Caco-2 (cell line): ENCODE data around the gene NECAB2. TPM values are rescaled to one million over a fixed set of nuclear protein-coding genes. Genes with fewer than 3 reads are reported as not detected.

Experiments used
- BruUV-seq: library from RNA; stranded (reverse); fragments of 400-500 nt; replicated peaks from 2 replicates; lab custom pipeline; 2021; lab: Mats Ljungman, UMichigan
- CTCF ChIA-PET: fragments of 300-600 bp; sonication (Branson Sonifier 250); formaldehyde crosslinking; loops from one replicate; lab custom pipeline; 2022; ENCODE audit warnings: antibody characterized with exemption; lab: Charles Lee
- POLR2A ChIA-PET: fragments of 300-600 bp; sonication (Branson Sonifier 250); formaldehyde crosslinking; loops from one replicate; lab custom pipeline; 2022; ENCODE audit warnings: antibody characterized with exemption; lab: Charles Lee
- DNase-seq, 2 experiments: peaks; one replicate each; pipeline versions ENCODE4 v3.0.0 to v3.0.0-alpha.2; 2020 to 2022
- H3K27me3 ChIP-seq: replicated peaks from 2 replicates; pipeline ENCODE4 v1.6.0; 2011; ENCODE audit warnings: low read length; ENCODE audit not compliant: control insufficient read depth, insufficient read depth
- H3K36me3 ChIP-seq: 2 replicates; pipeline ENCODE4 v1.5.1; 2011; ENCODE audit warnings: low read length; ENCODE audit not compliant: control insufficient read depth, insufficient read depth
- H3K4me1 ChIP-seq: fragments of 250-450 bp; sonication (Bioruptor Pico); 2 replicates; pipeline ENCODE4 v1.5.1; 2020; ENCODE audit warnings: mild to moderate bottlenecking
- H3K4me3 ChIP-seq: 2 replicates; pipeline ENCODE4 v1.5.1; 2011; ENCODE audit warnings: low read depth, mild to moderate bottlenecking, control low read depth, low read length
- H3K9me3 ChIP-seq: fragments of 250-450 bp; sonication (Bioruptor Pico); 2 replicates; pipeline ENCODE4 v1.5.1; 2020; ENCODE audit warnings: mild to moderate bottlenecking, moderate library complexity
- H3K27ac Mint-ChIP-seq: one replicate; pipeline ENCODE4 v1.8.0; 2022; ENCODE audit warnings: mixed read lengths; ENCODE audit not compliant: unreplicated experiment
- H3K27me3 Mint-ChIP-seq: one replicate; pipeline ENCODE4 v1.8.0; 2022; ENCODE audit warnings: mixed read lengths; ENCODE audit not compliant: insufficient read depth, unreplicated experiment
- H3K36me3 Mint-ChIP-seq: one replicate; pipeline ENCODE4 v1.8.0; 2022; ENCODE audit warnings: mild to moderate bottlenecking, mixed read lengths; ENCODE audit not compliant: insufficient read depth, unreplicated experiment
- H3K4me1 Mint-ChIP-seq: one replicate; pipeline ENCODE4 v1.8.0; 2022; ENCODE audit warnings: low read depth, mixed read lengths; ENCODE audit not compliant: unreplicated experiment
- H3K4me3 Mint-ChIP-seq: one replicate; pipeline ENCODE4 v1.8.0; 2022; ENCODE audit warnings: mild to moderate bottlenecking, moderate library complexity, mixed read lengths; ENCODE audit not compliant: unreplicated experiment
- H3K9me3 Mint-ChIP-seq: one replicate; pipeline ENCODE4 v1.8.0; 2022; ENCODE audit warnings: mixed read lengths; ENCODE audit not compliant: unreplicated experiment
- intact Hi-C: fragments of 100-400 bp; cut with micrococcal nuclease; formaldehyde crosslinking; loops from one replicate; pipeline ENCODE4 v1.10.0; 2022; ENCODE audit not compliant: unreplicated experiment
- total RNA-seq: library from RNA; stranded (reverse); gene quantifications from 2 replicates; pipeline ENCODE4 v1.2.3, GENCODE V29; 2022
- TF ChIP-seq, protein P1 (sequence below), 2 experiments: fragments of 200-600 bp in 1 of 2; IDR thresholded peaks; 1 replicate in 1 of 2; 2 replicates in 1 of 2; pipeline versions ENCODE4 v1.5.1 to v1.8.0; 2011 to 2022; ENCODE audit warnings: antibody characterized with exemption in 1 of 2, control low read depth in 1 of 2, inconsistent platforms in 1 of 2, low read depth in 1 of 2, low read length in 1 of 2, mild to moderate bottlenecking in 1 of 2, moderate library complexity in 1 of 2; ENCODE audit not compliant: insufficient read depth in 1 of 2, severe bottlenecking in 1 of 2, unreplicated experiment in 1 of 2

Gene NECAB2
- total RNA-seq, 1 experiment from 2014 or later: 0.68 TPM

DNA sequence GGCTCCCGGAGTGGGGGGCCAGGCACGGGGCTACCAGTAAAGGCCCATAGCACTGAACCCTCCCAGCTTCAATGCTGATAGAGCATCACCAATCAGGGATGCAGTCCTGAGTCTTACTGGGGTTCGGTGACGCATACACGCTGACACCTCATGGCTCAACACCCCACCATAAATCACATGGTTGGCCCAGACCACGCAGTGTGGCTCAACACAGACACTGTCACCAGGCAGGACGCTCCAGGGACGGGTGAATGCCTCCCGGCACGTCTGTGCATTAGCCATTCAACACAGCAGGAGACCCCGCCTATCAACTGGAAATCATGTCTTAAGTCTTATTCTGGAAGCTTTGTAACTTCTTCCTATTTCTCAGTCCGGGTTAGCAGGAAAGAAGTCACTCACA, 35.0 kb downstream of the NECAB2 start:
- intact Hi-C loops: no loop called here
- TF ChIP-seq, protein P1, sequence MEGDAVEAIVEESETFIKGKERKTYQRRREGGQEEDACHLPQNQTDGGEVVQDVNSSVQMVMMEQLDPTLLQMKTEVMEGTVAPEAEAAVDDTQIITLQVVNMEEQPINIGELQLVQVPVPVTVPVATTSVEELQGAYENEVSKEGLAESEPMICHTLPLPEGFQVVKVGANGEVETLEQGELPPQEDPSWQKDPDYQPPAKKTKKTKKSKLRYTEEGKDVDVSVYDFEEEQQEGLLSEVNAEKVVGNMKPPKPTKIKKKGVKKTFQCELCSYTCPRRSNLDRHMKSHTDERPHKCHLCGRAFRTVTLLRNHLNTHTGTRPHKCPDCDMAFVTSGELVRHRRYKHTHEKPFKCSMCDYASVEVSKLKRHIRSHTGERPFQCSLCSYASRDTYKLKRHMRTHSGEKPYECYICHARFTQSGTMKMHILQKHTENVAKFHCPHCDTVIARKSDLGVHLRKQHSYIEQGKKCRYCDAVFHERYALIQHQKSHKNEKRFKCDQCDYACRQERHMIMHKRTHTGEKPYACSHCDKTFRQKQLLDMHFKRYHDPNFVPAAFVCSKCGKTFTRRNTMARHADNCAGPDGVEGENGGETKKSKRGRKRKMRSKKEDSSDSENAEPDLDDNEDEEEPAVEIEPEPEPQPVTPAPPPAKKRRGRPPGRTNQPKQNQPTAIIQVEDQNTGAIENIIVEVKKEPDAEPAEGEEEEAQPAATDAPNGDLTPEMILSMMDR (IDR thresholded peaks at IDR 0.05; ENCODE audit: insufficient read depth in 1 of 2, low read depth in 1 of 2, low read length in 1 of 2, severe bottlenecking in 1 of 2, unreplicated experiment in 1 of 2): no peak
- Histone ChIP-seq H3K4me1 (no peaks in the 10 kb centered on the region), H3K4me3 (no peak overlapping the region), H3K36me3 (no peaks in the 10 kb centered on the region), H3K9me3 (no peaks in the 10 kb centered on the region), H3K27me3 (no peaks in the 10 kb centered on the region)
- no peaks in the 10 kb centered on the region for H3K9me3 Mint-ChIP-seq
- POLR2A ChIA-PET: no interaction called here
- no TSS peak for BruUV-seq
- CTCF ChIA-PET: no interaction called here
- H3K27me3 Mint-ChIP-seq: peaks cover 4% of the 10 kb centered on the region
- no peaks in the 10 kb centered on the region for H3K36me3 Mint-ChIP-seq
- no peak for DNase-seq
- H3K27ac Mint-ChIP-seq: no peak overlapping the region
- H3K4me1 Mint-ChIP-seq: no peaks in the 10 kb centered on the region
- H3K4me3 Mint-ChIP-seq: no peak overlapping the region

DNA sequence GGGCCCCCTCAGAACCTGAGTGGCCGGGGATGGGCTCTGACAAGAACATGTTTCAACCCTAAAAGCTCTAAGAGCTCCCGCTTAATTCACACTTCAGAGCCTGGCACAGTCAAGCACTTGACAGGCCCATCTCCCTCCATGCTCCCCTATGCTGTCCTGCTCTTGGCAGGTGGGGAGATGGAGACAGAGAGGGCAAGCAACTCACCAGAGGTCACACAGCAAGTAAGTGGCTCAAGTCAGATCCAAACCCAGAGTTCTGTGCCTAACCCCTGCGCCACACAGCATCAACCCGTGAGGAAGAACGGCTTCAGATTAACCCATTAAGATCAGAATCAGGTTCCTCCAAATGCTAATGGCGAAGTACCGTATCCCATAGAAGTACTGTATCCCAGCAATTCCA, 36.4 kb downstream of the NECAB2 start:
- Mint-ChIP-seq H3K4me1 (no peaks in the 10 kb centered on the region), H3K9me3 (no peaks in the 10 kb centered on the region), H3K36me3 (no peaks in the 10 kb centered on the region), H3K4me3 (no peak overlapping the region), H3K27me3 (peaks cover 4% of the 10 kb centered on the region), H3K27ac (no peak overlapping the region)
- no peak for DNase-seq
- no peak overlapping the region for H3K4me3 ChIP-seq
- POLR2A ChIA-PET: interaction anchor here (0.6 kb wide), 1 partner anchor 1079 kb away, joined by 4 read pairs; no protein-coding TSS in a partner anchor
- no peaks in the 10 kb centered on the region; the same call in 1 of the 2 replicates for H3K36me3 ChIP-seq
- no peaks in the 10 kb centered on the region for H3K9me3 ChIP-seq
- no TSS peak for BruUV-seq
- no peaks in the 10 kb centered on the region; the same call in 1 of the 2 replicates for H3K27me3 ChIP-seq
- intact Hi-C loops: no loop called here
- H3K4me1 ChIP-seq: no peaks in the 10 kb centered on the region
- CTCF ChIA-PET: no interaction called here
- TF ChIP-seq, protein P1 (IDR thresholded peaks at IDR 0.05; ENCODE audit: insufficient read depth in 1 of 2, low read depth in 1 of 2, low read length in 1 of 2, severe bottlenecking in 1 of 2, unreplicated experiment in 1 of 2): no peak

DNA sequence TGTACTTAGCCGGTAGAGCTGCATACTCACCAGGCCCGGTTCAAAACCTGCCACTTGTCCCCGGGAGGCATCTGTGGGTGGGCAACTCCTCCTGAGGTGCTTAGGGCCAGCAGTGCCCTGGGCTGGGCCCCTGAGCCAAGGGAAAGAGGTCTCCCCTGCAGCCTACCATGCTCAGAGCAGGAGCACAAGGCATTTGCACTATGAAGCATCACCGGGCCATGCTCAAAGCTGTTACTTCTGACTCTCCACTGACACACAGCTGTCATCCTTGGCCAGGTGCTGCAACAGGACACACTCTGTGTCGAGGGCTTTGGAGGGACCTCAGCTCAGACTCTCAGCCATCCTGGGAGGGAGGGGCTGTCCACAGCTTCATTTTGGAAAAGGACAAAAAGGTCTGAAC, 37.3 kb downstream of the NECAB2 start:
- Mint-ChIP-seq H3K36me3 (no peaks in the 10 kb centered on the region), H3K4me3 (no peak overlapping the region), H3K4me1 (no peaks in the 10 kb centered on the region), H3K27ac (no peak overlapping the region), H3K27me3 (peaks cover 4% of the 10 kb centered on the region), H3K9me3 (no peaks in the 10 kb centered on the region)
- Histone ChIP-seq H3K36me3 (no peaks in the 10 kb centered on the region; the same call in 1 of the 2 replicates), H3K27me3 (no peaks in the 10 kb centered on the region; the same call in 1 of the 2 replicates), H3K9me3 (no peaks in the 10 kb centered on the region), H3K4me3 (no peak overlapping the region), H3K4me1 (no peaks in the 10 kb centered on the region)
- DNase-seq: no peak
- TF ChIP-seq, protein P1 (IDR thresholded peaks at IDR 0.05; ENCODE audit: insufficient read depth in 1 of 2, low read depth in 1 of 2, low read length in 1 of 2, severe bottlenecking in 1 of 2, unreplicated experiment in 1 of 2): no peak
- ChIA-PET CTCF (interaction anchor here (1.2 kb wide), 1 partner anchor 9 kb away, joined by 3 read pairs; no protein-coding TSS in a partner anchor), POLR2A (no interaction called here)
- BruUV-seq: no TSS peak
- intact Hi-C loops: no loop called here
